Esophagus muscularis mucosa (tissue), 4 donors: Measurements from ENCODE around the gene TSPAN32. TPM values are rescaled to one million over a fixed set of nuclear protein-coding genes. Genes with fewer than 3 reads are reported as not detected.
A peak's percentile ranks its signal among the peaks of the same experiment; 100 is the strongest.

Source experiments
- DNase-seq: peaks from one replicate; pipeline ENCODE4 v3.0.0-alpha.2; 2017; ENCODE audit errors: extremely low spot score
- H3K27ac ChIP-seq, 4 donors: fragments of 200-600 bp; sonication (generic); replicated peaks in 1 of 4; 1 replicate in 3 of 4; 2 replicates in 1 of 4; pipeline ENCODE4 v1.5.1; 2016 to 2019; ENCODE audit warnings: mild to moderate bottlenecking in 1 of 4
- H3K27me3 ChIP-seq, 4 donors: fragments of 200-600 bp; sonication (generic); one replicate each; pipeline versions ENCODE4 v1.5.1 to v1.6.0; 2016 to 2019
- H3K36me3 ChIP-seq, 4 donors: fragments of 200-600 bp; sonication (generic); one replicate each; pipeline ENCODE4 v1.5.1; 2016 to 2019
- H3K4me1 ChIP-seq, 4 donors: fragments of 200-600 bp; sonication (generic); one replicate each; pipeline ENCODE4 v1.5.1; 2016 to 2019
- H3K4me3 ChIP-seq, 4 donors: fragments of 200-600 bp; sonication (generic); 1 replicate in 2 of 4; 2 replicates in 2 of 4; pipeline ENCODE4 v1.5.1; 2016 to 2019; ENCODE audit warnings: mild to moderate bottlenecking in 4 of 4, moderate library complexity in 1 of 4
- H3K9me3 ChIP-seq, 4 donors: fragments of 200-600 bp; sonication (generic); 1 replicate in 3 of 4; 2 replicates in 1 of 4; pipeline ENCODE4 v1.5.1; 2016 to 2019
- EP300 ChIP-seq: sonication (generic); formaldehyde crosslinking; IDR thresholded peaks from one replicate; pipeline ENCODE4 v1.6.1; 2017; ENCODE audit warnings: antibody characterized with exemption
- POLR2A ChIP-seq: fragments of 450-650 bp; IDR thresholded peaks from one replicate; pipeline ENCODE4 v1.6.1; 2017; ENCODE audit warnings: antibody characterized with exemption, moderate library complexity, mild to moderate bottlenecking, low read depth
- POLR2AphosphoS5 ChIP-seq, 2 donors: sonication (generic); formaldehyde crosslinking; IDR thresholded peaks; one replicate each; pipeline ENCODE4 v1.6.1; 2017; ENCODE audit warnings: antibody characterized with exemption in 2 of 2
- WGBS: methylation state at CpG from one replicate; pipeline ENCODE4 v1.1.5; 2018; 5-methylcytosine and 5-hydroxymethylcytosine counted together
- intact Hi-C: fragments of 100-400 bp; cut with DNase I; formaldehyde crosslinking; loops from one replicate; pipeline ENCODE4 v1.15.1; 2023
- total RNA-seq, 4 donors: library from RNA; depleted of rRNA; stranded (reverse); fragments of >200 nt; gene quantifications; one replicate each; pipeline versions ENCODE4 v1.1.0 to v1.2.1, GENCODE V29; 2016
- TF ChIP-seq, protein P1 (sequence below), 3 experiments: fragments of 200-600 bp in 2 of 3; fragments of 450-650 bp in 1 of 3; sonication (generic) in 2 of 3; IDR thresholded peaks; one replicate each; pipeline ENCODE4 v1.5.1; 2017 to 2019; ENCODE audit warnings: antibody characterized with exemption in 3 of 3, mild to moderate bottlenecking in 2 of 3, moderate library complexity in 1 of 3

Gene TSPAN32
- total RNA-seq, 4 donors from 2014 or later: 0.52 to 3.5 (median 1.2) TPM; not detected in 1

DNA sequence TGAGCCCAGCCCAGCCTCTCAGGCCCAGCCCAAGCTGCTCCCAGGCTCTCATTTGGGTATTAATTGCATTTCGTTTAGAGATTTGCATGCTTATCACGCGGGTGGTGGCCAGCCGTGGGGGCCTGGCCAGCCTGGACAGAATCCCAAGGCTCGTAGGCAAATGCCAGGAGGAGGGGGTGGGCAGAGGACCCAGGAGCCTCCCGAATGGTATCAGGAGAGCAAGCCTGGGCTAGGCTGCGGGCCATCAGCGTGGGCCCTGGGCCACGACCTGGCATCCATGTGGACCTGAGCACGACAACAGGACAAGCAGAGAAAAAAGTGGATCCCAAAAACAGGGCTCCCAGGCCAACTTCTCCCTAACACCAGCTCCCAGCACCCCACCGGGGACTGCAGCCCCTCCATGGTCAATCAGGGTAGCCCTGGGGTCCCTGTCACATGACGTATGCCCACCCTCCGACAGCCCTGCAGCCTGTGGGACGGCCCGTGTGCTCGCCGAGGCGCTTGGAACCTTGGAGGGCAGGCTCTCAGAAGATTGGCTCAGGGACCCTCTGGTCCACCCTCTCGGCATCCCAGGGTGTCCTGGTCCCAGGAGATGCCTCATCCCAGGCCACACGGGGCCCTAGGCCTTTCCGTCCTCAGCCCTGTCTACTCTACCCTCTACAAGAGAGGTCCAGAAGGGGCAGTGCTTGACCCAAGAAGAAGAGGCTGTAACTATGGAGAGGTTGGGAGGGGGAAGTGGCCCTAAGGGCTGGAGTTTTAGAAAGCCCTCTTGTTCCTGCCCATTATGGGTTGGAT, 40.2 kb upstream of the TSPAN32 start:
- intact Hi-C loops: no loop called here

DNA sequence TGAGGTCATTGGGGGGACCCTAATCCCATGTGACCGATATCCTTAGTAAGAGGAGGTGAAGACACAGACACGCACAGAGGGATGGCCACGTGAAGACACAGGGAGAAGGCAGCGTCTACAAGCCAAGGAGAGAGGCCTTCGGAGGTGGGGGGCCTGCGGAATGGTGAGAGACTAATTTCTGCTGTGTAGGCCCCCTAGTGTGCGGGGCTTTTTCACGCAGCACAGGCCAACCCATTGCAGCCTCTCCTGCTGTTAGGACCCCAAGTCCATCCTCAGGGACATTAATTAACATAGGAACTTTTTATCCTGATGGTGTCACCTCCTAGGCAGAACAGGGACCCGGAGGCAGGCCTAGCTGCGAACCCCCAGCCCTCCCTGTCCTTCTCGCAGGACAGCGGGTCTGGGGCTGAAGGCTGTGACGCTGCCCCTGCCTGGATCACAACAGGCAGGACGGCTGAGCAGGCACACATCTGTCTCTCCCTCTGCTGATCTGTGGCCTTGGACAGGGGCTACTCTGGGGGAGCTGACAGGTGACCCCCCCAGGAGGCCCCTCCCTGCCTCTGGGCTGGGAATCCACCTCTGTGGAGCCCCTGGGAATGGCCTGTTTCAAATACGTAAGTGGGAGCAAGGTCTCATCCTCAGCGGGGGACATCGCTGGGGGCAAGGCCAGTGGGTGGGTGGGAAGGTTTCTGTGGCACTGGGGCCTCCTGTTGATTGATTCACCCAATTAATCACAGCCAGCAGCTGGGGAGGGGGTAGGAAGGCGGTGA, 39.3 kb upstream of the TSPAN32 start:
- Histone ChIP-seq H3K4me1 (no peaks in the 10 kb centered on the region), H3K27ac (no peak overlapping the region), H3K27me3 (peaks cover 0 to 44% (median 0%) of the 10 kb centered on the region in 4 donors), H3K9me3 (no peaks in the 10 kb centered on the region), H3K4me3 (no peak overlapping the region), H3K36me3 (no peaks in the 10 kb centered on the region)
- DNase-seq: peak; percentile 75
- intact Hi-C loops: no loop called here
- 87% methylated on average over 18 of the region's 18 CpGs for whole genome bisulfite sequencing
- TF ChIP-seq, protein P1, sequence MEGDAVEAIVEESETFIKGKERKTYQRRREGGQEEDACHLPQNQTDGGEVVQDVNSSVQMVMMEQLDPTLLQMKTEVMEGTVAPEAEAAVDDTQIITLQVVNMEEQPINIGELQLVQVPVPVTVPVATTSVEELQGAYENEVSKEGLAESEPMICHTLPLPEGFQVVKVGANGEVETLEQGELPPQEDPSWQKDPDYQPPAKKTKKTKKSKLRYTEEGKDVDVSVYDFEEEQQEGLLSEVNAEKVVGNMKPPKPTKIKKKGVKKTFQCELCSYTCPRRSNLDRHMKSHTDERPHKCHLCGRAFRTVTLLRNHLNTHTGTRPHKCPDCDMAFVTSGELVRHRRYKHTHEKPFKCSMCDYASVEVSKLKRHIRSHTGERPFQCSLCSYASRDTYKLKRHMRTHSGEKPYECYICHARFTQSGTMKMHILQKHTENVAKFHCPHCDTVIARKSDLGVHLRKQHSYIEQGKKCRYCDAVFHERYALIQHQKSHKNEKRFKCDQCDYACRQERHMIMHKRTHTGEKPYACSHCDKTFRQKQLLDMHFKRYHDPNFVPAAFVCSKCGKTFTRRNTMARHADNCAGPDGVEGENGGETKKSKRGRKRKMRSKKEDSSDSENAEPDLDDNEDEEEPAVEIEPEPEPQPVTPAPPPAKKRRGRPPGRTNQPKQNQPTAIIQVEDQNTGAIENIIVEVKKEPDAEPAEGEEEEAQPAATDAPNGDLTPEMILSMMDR (IDR thresholded peaks at IDR 0.05): no peak
- no peak for TF ChIP-seq POLR2AphosphoS5 (IDR thresholded peaks at IDR 0.05)
- TF ChIP-seq POLR2A: no peak
- no peak for TF ChIP-seq EP300

More for the DNA sequence above, 40.2 kb upstream of the TSPAN32 start:
- 88% methylated on average over 4 of the region's 21 CpGs for WGBS
- Histone ChIP-seq H3K36me3 (no peaks in the 10 kb centered on the region), H3K27ac (no peak overlapping the region), H3K4me1 (no peaks in the 10 kb centered on the region), H3K27me3 (peaks cover 0 to 36% (median 0%) of the 10 kb centered on the region in 4 donors), H3K4me3 (no peak overlapping the region), H3K9me3 (no peaks in the 10 kb centered on the region)
- TF ChIP-seq POLR2AphosphoS5 (IDR thresholded peaks at IDR 0.05): no peak
- peak; percentile 85 for DNase-seq

GRCh38 chr11:2263071-2263565, 38.7 kb upstream of the TSPAN32 start:
- H3K4me1 ChIP-seq: no peaks in the 10 kb centered on the region
- peak; percentile 75 for DNase-seq
- H3K9me3 ChIP-seq: no peaks in the 10 kb centered on the region
- intact Hi-C loops: no loop called here
- H3K27ac ChIP-seq: no peak overlapping the region
- no peak overlapping the region for H3K4me3 ChIP-seq
- no peak for TF ChIP-seq EP300
- TF ChIP-seq POLR2A: no peak
- H3K27me3 ChIP-seq: peaks cover 0 to 51% (median under 1%) of the 10 kb centered on the region in 4 donors
- no peaks in the 10 kb centered on the region for H3K36me3 ChIP-seq
- 99% methylated on average over 7 of the region's 10 CpGs for WGBS

GRCh38 chr11:2263724-2264360, 38.0 kb upstream of the TSPAN32 start:
- Histone ChIP-seq H3K4me3 (no peak overlapping the region), H3K27me3 (peaks cover 0 to 58% (median 4%) of the 10 kb centered on the region in 4 donors), H3K36me3 (no peaks in the 10 kb centered on the region), H3K4me1 (peaks cover 4 to 5% (median 4%) of the 10 kb centered on the region in 4 donors), H3K27ac (no peak overlapping the region), H3K9me3 (no peaks in the 10 kb centered on the region)
- 88% methylated on average over 9 of the region's 13 CpGs for WGBS
- peak; percentile 66 for DNase-seq
- intact Hi-C loops: no loop called here
- no peak for TF ChIP-seq POLR2AphosphoS5 (IDR thresholded peaks at IDR 0.05)
- no peak for TF ChIP-seq EP300
- TF ChIP-seq, protein P1 (IDR thresholded peaks at IDR 0.05): no peak

DNA sequence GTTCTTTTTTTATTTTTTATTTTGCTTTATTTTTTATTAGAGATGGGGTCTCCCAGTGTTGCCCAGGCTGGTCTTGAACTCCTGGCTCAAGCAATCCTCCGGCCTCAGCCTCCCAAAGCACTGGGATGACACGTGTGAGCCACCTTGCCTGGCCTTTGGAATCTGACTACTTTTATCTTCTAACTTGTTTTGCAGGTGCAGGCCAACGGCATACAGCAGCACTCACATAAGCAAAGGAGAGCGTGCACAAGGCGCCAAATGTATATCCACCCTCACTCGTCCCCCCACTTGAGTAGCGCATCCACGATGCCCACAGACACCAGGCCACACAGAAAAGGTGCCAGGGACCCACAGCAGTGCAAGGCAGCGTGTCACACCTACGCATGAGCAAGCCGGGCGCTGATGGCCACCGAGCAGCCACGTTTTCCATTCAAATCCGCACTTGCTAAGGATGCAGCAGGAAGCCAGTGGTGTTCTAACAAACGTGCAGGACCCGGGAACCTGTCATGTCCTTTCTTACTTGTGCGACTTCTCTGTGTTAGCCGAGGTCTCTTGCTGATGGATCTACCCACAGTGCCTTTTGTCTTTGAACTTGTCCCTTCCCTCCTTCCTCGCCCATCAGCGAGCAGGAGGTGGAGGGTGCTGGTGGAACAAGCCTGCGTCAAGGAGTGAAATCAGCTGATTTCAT, 37.3 kb upstream of the TSPAN32 start:
- H3K27me3 ChIP-seq: peaks cover 0 to 65% (median 10%) of the 10 kb centered on the region in 4 donors
- H3K4me1 ChIP-seq: peaks cover 10 to 11% (median 11%) of the 10 kb centered on the region in 4 donors
- no peak overlapping the region for H3K27ac ChIP-seq
- peak; percentile 79 for DNase-seq
- TF ChIP-seq POLR2AphosphoS5 (IDR thresholded peaks at IDR 0.05) (no peak), POLR2A (no peak), EP300 (no peak)
- TF ChIP-seq, protein P1 (IDR thresholded peaks at IDR 0.05): no peak
- H3K9me3 ChIP-seq: no peaks in the 10 kb centered on the region
- 88% methylated on average over 22 of the region's 22 CpGs for WGBS
- no peak overlapping the region for H3K4me3 ChIP-seq
- no peaks in the 10 kb centered on the region for H3K36me3 ChIP-seq
- intact Hi-C loops: no loop called here
